Liver (tissue), 9 donors: ENCODE results near the gene ANKRD6. TPM values are rescaled to one million over a fixed set of nuclear protein-coding genes. Genes with fewer than 3 reads are reported as not detected.

Experiments used
- DNase-seq: peaks from one replicate; pipeline ENCODE4 v3.0.0-alpha.2; 2017; ENCODE audit warnings: low spot score
- H3K27ac ChIP-seq, 2 donors: one replicate each; pipeline ENCODE4 v1.7.0; 2013; ENCODE audit warnings: inconsistent platforms in 2 of 2, low read length in 2 of 2, control low read depth in 1 of 2, low read depth in 1 of 2, mild to moderate bottlenecking in 1 of 2
- H3K27me3 ChIP-seq, 4 donors: one replicate each; pipeline versions ENCODE4 v1.6.1 to v1.7.0; 2013; ENCODE audit warnings: low read length in 3 of 4, inconsistent platforms in 1 of 4, mild to moderate bottlenecking in 1 of 4, moderate library complexity in 1 of 4; ENCODE audit not compliant: control insufficient read depth in 4 of 4, insufficient read depth in 4 of 4
- H3K36me3 ChIP-seq, 4 donors: one replicate each; pipeline versions ENCODE4 v1.6.1 to v1.7.0; 2013; ENCODE audit warnings: low read length in 3 of 4, mild to moderate bottlenecking in 3 of 4, low read depth in 1 of 4, moderate library complexity in 1 of 4; ENCODE audit not compliant: control insufficient read depth in 4 of 4, insufficient read depth in 3 of 4
- H3K4me1 ChIP-seq, 4 donors: one replicate each; pipeline versions ENCODE4 v1.6.1 to v1.7.0; 2013; ENCODE audit warnings: low read length in 3 of 4, mild to moderate bottlenecking in 3 of 4, moderate library complexity in 1 of 4; ENCODE audit not compliant: control insufficient read depth in 4 of 4, insufficient read depth in 4 of 4
- H3K4me3 ChIP-seq, 3 donors: one replicate each; pipeline versions ENCODE4 v1.6.1 to v1.7.0; 2013; ENCODE audit warnings: low read length in 3 of 3, control low read depth in 1 of 3, low read depth in 1 of 3, mild to moderate bottlenecking in 1 of 3
- H3K9ac ChIP-seq, 2 donors: one replicate each; pipeline ENCODE4 v1.7.0; 2013; ENCODE audit warnings: low read length in 2 of 2, mild to moderate bottlenecking in 2 of 2, moderate library complexity in 2 of 2, control low read depth in 1 of 2, low read depth in 1 of 2
- H3K9me3 ChIP-seq, 4 donors: one replicate each; pipeline versions ENCODE4 v1.6.1 to v1.7.0; 2013; ENCODE audit warnings: low read length in 3 of 4; ENCODE audit not compliant: control insufficient read depth in 4 of 4
- FOXA1 ChIP-seq: IDR thresholded peaks from 2 replicates; pipeline ENCODE4 v1.6.1; 2016; ENCODE audit warnings: antibody characterized with exemption
- FOXA2 ChIP-seq: IDR thresholded peaks from 2 replicates; pipeline ENCODE4 v1.6.1; 2016; ENCODE audit warnings: antibody characterized with exemption
- HNF4A ChIP-seq, 2 donors: conservative IDR thresholded peaks; 2 replicates each; pipeline ENCODE4 v1.6.1; 2016; ENCODE audit warnings: antibody characterized with exemption in 2 of 2, mild to moderate bottlenecking in 2 of 2
- HNF4G ChIP-seq: IDR thresholded peaks from 2 replicates; pipeline ENCODE4 v1.6.1; 2016; ENCODE audit warnings: antibody characterized with exemption
- JUND ChIP-seq, 2 donors: IDR thresholded peaks; 2 replicates each; pipeline ENCODE4 v1.6.1; 2016; ENCODE audit warnings: antibody characterized with exemption in 2 of 2
- RXRA ChIP-seq, 2 donors: IDR thresholded peaks; 2 replicates each; pipeline ENCODE4 v1.6.1; 2017 to 2018; ENCODE audit warnings: antibody characterized with exemption in 2 of 2, mild to moderate bottlenecking in 1 of 2
- YY1 ChIP-seq: IDR thresholded peaks from 2 replicates; pipeline ENCODE4 v1.6.1; 2016; ENCODE audit warnings: antibody characterized with exemption, mild to moderate bottlenecking
- WGBS: extraction: QIAGEN DNeasy Blood & Tissue Kit; methylation state at CpG from one replicate; pipeline ENCODE4 v1.1.7; 2013; 5-methylcytosine and 5-hydroxymethylcytosine counted together
- polyA plus RNA-seq, 2 donors: library from polyadenylated mRNA; stranded (reverse) in 1 of 2; unstranded in 1 of 2; fragments of 200-250 nt in 1 of 2; fragments of >200 nt in 1 of 2; fragmentation: Nextera tagmentation in 1 of 2; extraction: Ambion mirVana in 1 of 2; gene quantifications; one replicate each; pipeline versions ENCODE4 v1.2.1 to v1.2.3, GENCODE V29; 2013 to 2015
- total RNA-seq, 2 donors: library from RNA; depleted of rRNA; stranded (reverse); fragments of >200 nt; gene quantifications; one replicate each; pipeline ENCODE4 v1.2.3, GENCODE V29; 2014
- TF ChIP-seq, protein P1 (sequence below): fragments of 150-350 bp; IDR thresholded peaks from 2 replicates; pipeline ENCODE4 v1.5.1; 2017; ENCODE audit warnings: improper control_type of control experiment, low read depth, low read length; ENCODE audit not compliant: missing input control
- TF ChIP-seq, protein P2 (sequence below): IDR thresholded peaks from 2 replicates; pipeline ENCODE4 v1.6.1; 2016; ENCODE audit warnings: antibody characterized with exemption, mild to moderate bottlenecking
- TF ChIP-seq, protein P3 (sequence below): IDR thresholded peaks from 2 replicates; pipeline ENCODE4 v1.6.1; 2016; ENCODE audit warnings: antibody characterized with exemption
- TF ChIP-seq, protein P4 (sequence below): IDR thresholded peaks from 2 replicates; pipeline ENCODE4 v1.6.1; 2016; ENCODE audit warnings: antibody characterized with exemption
- TF ChIP-seq, protein P5 (sequence below): IDR thresholded peaks from 2 replicates; pipeline ENCODE4 v1.6.1; 2016; ENCODE audit warnings: antibody characterized with exemption
- donor health status: healthy.
- donor health status: healthy.
- donor health status: healthy.
- donor health status: healthy.
- donor health status: healthy.

ANKRD6 gene
- total and polyA plus RNA-seq, 4 donors = 2.9 to 9.2 (median 3.8) TPM

DNA sequence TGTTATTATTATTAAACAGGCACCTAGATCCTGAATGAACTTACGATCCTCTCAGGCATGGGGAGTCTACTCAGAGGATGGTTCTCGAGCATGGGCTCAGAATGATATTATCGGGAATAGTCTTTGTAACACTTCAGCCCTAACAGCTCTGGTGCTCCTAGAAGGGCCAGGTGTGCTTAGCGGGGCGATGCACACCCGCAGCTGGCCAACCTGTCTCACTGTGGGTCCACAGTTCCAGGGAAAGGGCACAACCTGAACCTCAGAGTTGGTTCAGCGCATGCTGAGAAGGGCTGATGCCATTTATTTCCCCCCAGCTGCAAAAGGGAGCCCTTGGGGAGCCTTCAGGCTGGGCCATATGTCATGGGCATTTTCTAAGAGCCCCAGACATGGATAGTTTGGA is 47.1 kb upstream of the ANKRD6 start (continued):
- TF ChIP-seq HNF4A (conservative IDR thresholded peaks at IDR 0.05) (no peak), YY1 (no peak), FOXA2 (no peak), HNF4G (no peak)

DNA sequence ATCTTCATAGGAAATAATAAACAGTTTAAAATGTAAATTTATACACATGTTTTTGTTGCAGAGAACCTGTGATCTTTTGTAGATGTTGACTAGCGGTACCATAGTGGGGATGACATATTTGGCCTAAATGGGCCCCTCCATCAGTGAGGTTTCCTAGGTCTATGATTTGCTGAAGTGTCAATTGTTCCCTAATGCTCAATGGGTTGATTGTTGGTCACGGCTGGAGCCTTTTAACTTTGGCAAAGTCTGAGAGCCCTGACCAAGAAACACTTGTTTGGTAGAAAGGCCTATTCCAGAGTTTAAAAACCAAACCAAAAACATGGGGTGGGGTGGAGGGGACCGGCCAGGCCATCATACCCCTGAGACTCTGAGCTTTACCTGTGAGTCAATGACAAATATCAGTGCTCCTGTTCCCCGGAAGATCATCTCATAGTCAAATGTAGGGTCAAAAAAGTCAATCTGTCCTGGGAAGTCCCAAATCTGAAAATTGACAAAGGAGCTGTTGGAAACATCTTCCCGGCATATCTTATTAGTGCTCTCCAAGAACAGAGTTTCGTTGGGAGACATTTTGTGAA is 45.9 kb upstream of the ANKRD6 start:
- DNase-seq = no peak
- TF ChIP-seq YY1 (no peak), FOXA1 (no peak), JUND (IDR thresholded peaks at IDR 0.05) (no peak), HNF4A (conservative IDR thresholded peaks at IDR 0.05) (no peak), RXRA (IDR thresholded peaks at IDR 0.05) (no peak)
- TF ChIP-seq, protein P1, sequence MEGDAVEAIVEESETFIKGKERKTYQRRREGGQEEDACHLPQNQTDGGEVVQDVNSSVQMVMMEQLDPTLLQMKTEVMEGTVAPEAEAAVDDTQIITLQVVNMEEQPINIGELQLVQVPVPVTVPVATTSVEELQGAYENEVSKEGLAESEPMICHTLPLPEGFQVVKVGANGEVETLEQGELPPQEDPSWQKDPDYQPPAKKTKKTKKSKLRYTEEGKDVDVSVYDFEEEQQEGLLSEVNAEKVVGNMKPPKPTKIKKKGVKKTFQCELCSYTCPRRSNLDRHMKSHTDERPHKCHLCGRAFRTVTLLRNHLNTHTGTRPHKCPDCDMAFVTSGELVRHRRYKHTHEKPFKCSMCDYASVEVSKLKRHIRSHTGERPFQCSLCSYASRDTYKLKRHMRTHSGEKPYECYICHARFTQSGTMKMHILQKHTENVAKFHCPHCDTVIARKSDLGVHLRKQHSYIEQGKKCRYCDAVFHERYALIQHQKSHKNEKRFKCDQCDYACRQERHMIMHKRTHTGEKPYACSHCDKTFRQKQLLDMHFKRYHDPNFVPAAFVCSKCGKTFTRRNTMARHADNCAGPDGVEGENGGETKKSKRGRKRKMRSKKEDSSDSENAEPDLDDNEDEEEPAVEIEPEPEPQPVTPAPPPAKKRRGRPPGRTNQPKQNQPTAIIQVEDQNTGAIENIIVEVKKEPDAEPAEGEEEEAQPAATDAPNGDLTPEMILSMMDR = no peak
- TF ChIP-seq, protein P2, sequence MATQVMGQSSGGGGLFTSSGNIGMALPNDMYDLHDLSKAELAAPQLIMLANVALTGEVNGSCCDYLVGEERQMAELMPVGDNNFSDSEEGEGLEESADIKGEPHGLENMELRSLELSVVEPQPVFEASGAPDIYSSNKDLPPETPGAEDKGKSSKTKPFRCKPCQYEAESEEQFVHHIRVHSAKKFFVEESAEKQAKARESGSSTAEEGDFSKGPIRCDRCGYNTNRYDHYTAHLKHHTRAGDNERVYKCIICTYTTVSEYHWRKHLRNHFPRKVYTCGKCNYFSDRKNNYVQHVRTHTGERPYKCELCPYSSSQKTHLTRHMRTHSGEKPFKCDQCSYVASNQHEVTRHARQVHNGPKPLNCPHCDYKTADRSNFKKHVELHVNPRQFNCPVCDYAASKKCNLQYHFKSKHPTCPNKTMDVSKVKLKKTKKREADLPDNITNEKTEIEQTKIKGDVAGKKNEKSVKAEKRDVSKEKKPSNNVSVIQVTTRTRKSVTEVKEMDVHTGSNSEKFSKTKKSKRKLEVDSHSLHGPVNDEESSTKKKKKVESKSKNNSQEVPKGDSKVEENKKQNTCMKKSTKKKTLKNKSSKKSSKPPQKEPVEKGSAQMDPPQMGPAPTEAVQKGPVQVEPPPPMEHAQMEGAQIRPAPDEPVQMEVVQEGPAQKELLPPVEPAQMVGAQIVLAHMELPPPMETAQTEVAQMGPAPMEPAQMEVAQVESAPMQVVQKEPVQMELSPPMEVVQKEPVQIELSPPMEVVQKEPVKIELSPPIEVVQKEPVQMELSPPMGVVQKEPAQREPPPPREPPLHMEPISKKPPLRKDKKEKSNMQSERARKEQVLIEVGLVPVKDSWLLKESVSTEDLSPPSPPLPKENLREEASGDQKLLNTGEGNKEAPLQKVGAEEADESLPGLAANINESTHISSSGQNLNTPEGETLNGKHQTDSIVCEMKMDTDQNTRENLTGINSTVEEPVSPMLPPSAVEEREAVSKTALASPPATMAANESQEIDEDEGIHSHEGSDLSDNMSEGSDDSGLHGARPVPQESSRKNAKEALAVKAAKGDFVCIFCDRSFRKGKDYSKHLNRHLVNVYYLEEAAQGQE = no peak
- TF ChIP-seq, protein P3, sequence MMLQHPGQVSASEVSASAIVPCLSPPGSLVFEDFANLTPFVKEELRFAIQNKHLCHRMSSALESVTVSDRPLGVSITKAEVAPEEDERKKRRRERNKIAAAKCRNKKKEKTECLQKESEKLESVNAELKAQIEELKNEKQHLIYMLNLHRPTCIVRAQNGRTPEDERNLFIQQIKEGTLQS = no peak
- Histone ChIP-seq H3K4me1 (no peaks in the 10 kb centered on the region), H3K27me3 (no peaks in the 10 kb centered on the region), H3K27ac (no peak overlapping the region), H3K36me3 (no peaks in the 10 kb centered on the region), H3K9me3 (no peaks in the 10 kb centered on the region), H3K4me3 (no peak overlapping the region), H3K9ac (no peak overlapping the region)
- 95% methylated on average over 6 of the region's 6 CpGs for WGBS

DNA sequence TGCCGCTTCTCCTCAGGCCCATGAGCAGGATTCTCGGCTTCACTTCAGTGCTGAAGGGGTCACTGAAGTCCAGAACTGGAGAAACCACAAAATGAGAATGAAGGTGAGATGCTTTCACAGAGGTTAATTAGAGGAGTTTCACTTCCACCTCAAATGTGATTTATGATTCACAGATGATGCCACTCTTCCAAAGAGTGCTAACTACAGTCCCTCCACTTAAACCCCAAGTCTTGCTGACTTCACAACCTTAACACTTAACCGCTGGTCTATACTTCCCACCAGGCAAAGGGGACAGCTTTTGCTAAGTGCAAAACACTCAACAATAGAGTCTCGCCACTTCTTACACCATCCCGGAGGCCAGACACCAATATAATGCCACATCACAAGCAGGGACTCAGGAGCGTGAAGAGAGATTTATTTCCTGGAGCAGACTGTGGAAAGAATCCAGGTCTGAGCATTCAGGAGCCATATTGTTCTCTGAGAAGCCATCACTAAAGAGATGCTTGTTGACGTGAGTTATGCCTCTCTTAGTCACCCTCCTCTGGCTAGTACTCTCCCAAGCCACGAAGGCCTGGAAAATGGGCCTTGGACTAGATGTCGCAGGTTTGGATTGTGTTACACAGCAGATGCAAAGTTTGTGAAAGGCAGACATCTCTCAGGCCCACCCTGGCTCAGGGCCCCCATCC is 45.3 kb upstream of the ANKRD6 start:
- Histone ChIP-seq H3K4me1 (no peaks in the 10 kb centered on the region), H3K27ac (no peak overlapping the region), H3K9me3 (no peaks in the 10 kb centered on the region), H3K27me3 (no peaks in the 10 kb centered on the region), H3K4me3 (no peak overlapping the region), H3K9ac (no peak overlapping the region), H3K36me3 (no peaks in the 10 kb centered on the region)
- no peak for DNase-seq
- WGBS = 95% methylated on average over 9 of the region's 9 CpGs
- TF ChIP-seq HNF4A (conservative IDR thresholded peaks at IDR 0.05) = no peak
- TF ChIP-seq, protein P3 = no peak
- TF ChIP-seq, protein P4, sequence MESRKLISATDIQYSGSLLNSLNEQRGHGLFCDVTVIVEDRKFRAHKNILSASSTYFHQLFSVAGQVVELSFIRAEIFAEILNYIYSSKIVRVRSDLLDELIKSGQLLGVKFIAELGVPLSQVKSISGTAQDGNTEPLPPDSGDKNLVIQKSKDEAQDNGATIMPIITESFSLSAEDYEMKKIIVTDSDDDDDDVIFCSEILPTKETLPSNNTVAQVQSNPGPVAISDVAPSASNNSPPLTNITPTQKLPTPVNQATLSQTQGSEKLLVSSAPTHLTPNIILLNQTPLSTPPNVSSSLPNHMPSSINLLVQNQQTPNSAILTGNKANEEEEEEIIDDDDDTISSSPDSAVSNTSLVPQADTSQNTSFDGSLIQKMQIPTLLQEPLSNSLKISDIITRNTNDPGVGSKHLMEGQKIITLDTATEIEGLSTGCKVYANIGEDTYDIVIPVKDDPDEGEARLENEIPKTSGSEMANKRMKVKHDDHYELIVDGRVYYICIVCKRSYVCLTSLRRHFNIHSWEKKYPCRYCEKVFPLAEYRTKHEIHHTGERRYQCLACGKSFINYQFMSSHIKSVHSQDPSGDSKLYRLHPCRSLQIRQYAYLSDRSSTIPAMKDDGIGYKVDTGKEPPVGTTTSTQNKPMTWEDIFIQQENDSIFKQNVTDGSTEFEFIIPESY = no peak
- TF ChIP-seq RXRA (IDR thresholded peaks at IDR 0.05) = no peak
- TF ChIP-seq FOXA2 = no peak
- TF ChIP-seq HNF4G = no peak
- TF ChIP-seq, protein P1 = no peak
- TF ChIP-seq, protein P2 = no peak
- TF ChIP-seq, protein P5, sequence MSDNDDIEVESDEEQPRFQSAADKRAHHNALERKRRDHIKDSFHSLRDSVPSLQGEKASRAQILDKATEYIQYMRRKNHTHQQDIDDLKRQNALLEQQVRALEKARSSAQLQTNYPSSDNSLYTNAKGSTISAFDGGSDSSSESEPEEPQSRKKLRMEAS = no peak
